ENCODE data around the gene MRPS15.

MRPS15 gene

GRCh38 chr1:36419569-36419968 is 44.6 kb downstream of the MRPS15 start:
- no peak for DNase-seq (ENCODE audit: low read depth)

GRCh38 chr1:36419140-36419539 is 45.0 kb downstream of the MRPS15 start:
- DNase-seq (ENCODE audit: low read depth): no peak

- no peak for DNase-seq (ENCODE audit: low read depth)
These were observed 46.3 kb downstream of the MRPS15 start for GRCh38 chr1:36417931-36418330.

- no peak for DNase-seq (ENCODE audit: low read depth)
These were observed 48.4 kb downstream of the MRPS15 start for GRCh38 chr1:36415661-36416326.

- no peak for DNase-seq (ENCODE audit: low read depth)
These were observed 49.8 kb downstream of the MRPS15 start for GRCh38 chr1:36414384-36414783.

- DNase-seq (ENCODE audit: low read depth): no peak
These were observed 52.2 kb downstream of the MRPS15 start for GRCh38 chr1:36411674-36412648.

GRCh38 chr1:36408479-36408878 is 55.7 kb downstream of the MRPS15 start:
- no peak for DNase-seq (ENCODE audit: low read depth)

- DNase-seq (ENCODE audit: low read depth): no peak
These were observed 57.7 kb downstream of the MRPS15 start for GRCh38 chr1:36406440-36406839.

All from stimulated activated CD8-positive, alpha-beta memory T cell treated with anti-CD3 and anti-CD28 coated beads, Interleukin-12 subunit alpha, Interleukin-12 subunit beta, amount 100 ng/mL, for 1 hour (primary cell).